Stimulated activated naive CD8-positive, alpha-beta T cell treated with anti-CD3 and anti-CD28 coated beads, Interleukin-15, amount 100 ng/mL, for 72 hours (primary cell): ENCODE results near the gene ZFYVE16.

ENCODE experiments used
- ATAC-seq: fragments of 150-1000 bp; cut with Tn5 transposase; 2 replicates; pipeline ENCODE4 v1.10.0; 2021; ENCODE audit warnings: mild to moderate bottlenecking, moderate library complexity
- DNase-seq, 2 donors: peaks; one replicate each; pipeline ENCODE4 v3.0.0; 2021 to 2022
- H3K27ac Mint-ChIP-seq, 2 donors: one replicate each; pipeline ENCODE4 v1.8.0; 2022; ENCODE audit warnings: mild to moderate bottlenecking in 2 of 2, mixed read lengths in 2 of 2, moderate library complexity in 2 of 2
- H3K27me3 Mint-ChIP-seq: one replicate; pipeline ENCODE4 v1.8.0; 2022; ENCODE audit warnings: mixed read lengths
- H3K4me1 Mint-ChIP-seq: one replicate; pipeline ENCODE4 v1.8.0; 2022; ENCODE audit warnings: mild to moderate bottlenecking, mixed read lengths
- H3K4me3 Mint-ChIP-seq, 2 donors: one replicate each; pipeline ENCODE4 v1.8.0; 2022; ENCODE audit warnings: mild to moderate bottlenecking in 2 of 2, mixed read lengths in 2 of 2, moderate library complexity in 1 of 2
- H3K9me3 Mint-ChIP-seq, 2 donors: one replicate each; pipeline ENCODE4 v1.8.0; 2022; ENCODE audit warnings: mixed read lengths in 2 of 2

Gene ZFYVE16

DNA sequence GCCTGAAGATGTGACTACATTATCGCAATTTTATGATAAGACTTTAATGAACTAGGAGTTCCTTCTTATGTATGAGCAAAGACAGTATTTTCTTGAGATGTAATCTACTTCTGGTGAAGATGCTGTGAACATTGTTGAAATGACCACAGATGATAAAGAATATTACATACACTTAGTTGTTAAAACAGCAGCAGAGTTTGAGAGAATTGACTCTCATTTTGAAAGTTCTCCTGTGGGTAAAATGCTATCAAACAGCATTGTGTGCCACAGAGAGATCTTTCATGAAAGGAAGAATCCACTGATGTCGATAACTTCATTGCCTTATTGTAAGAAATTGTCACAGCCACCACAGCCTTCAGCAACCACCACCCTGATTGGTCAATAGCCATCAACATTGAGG is 88.0 kb downstream of the ZFYVE16 start:
- H3K9me3 Mint-ChIP-seq, result no peaks in the 10 kb centered on the region
- H3K27ac Mint-ChIP-seq, result no peak overlapping the region
- H3K4me1 Mint-ChIP-seq, result no peaks in the 10 kb centered on the region
- H3K27me3 Mint-ChIP-seq, result peaks cover 7% of the 10 kb centered on the region
- ATAC-seq (no peak), DNase-seq (no peak)
- H3K4me3 Mint-ChIP-seq, result no peak overlapping the region

DNA sequence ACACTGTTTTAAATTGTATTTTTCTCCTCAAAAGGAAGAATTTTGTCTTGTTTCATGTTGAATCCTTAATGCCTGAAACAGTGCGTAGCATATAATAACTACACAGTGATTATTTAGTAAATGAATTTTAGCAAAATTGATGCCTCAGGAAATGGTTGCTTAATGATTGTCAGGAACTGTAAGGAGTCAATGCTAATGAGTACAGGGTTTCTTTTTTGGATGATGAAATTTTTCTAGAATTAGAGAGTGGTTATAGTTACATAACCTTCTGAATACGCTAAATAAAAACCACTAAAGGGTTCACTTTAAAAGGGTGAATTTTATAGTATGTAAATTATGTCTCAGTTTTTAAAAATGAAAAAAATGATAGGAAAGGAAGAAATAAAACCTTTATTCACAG is 94.9 kb downstream of the ZFYVE16 start:
- no peaks in the 10 kb centered on the region for H3K9me3 Mint-ChIP-seq
- no peak overlapping the region for H3K4me3 Mint-ChIP-seq
- H3K27ac Mint-ChIP-seq, result no peak overlapping the region
- DNase-seq (no peak), ATAC-seq (no peak)
- no peaks in the 10 kb centered on the region for H3K4me1 Mint-ChIP-seq
- peaks cover 7% of the 10 kb centered on the region for H3K27me3 Mint-ChIP-seq

DNA sequence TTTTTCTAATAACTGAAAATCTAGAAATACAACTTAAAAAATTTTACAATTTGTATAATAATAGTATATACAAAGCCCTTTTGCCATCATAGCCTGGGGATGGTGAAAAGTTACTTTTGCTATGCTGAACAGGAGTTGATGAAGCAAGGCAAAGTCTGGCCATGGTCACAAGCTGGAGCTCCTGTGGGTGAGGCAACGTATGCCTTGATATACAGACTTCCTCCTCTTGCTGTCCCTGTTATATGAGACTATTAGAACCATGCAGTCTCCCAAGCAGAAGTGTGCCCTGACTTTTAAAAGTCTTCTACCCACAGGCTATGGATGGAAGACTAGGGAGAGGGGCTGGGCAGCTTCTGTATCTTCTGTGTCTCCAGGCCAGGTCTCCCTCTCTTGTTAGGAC is 95.8 kb downstream of the ZFYVE16 start:
- DNase-seq (no peak), ATAC-seq (no peak)

GRCh38 chr5:80504833-80505232 is 97.0 kb downstream of the ZFYVE16 start:
- H3K4me1 Mint-ChIP-seq, result no peaks in the 10 kb centered on the region
- ATAC-seq (no peak), DNase-seq (no peak)
- H3K9me3 Mint-ChIP-seq, result no peaks in the 10 kb centered on the region
- H3K27me3 Mint-ChIP-seq, result no peaks in the 10 kb centered on the region
- no peak overlapping the region for H3K4me3 Mint-ChIP-seq
- no peak overlapping the region for H3K27ac Mint-ChIP-seq

More for the DNA sequence above, 95.8 kb downstream of the ZFYVE16 start:
- H3K4me3 Mint-ChIP-seq, result no peak overlapping the region
- no peaks in the 10 kb centered on the region for H3K4me1 Mint-ChIP-seq
- no peak overlapping the region for H3K27ac Mint-ChIP-seq
- H3K27me3 Mint-ChIP-seq, result peaks cover 3% of the 10 kb centered on the region
- H3K9me3 Mint-ChIP-seq, result no peaks in the 10 kb centered on the region

DNA sequence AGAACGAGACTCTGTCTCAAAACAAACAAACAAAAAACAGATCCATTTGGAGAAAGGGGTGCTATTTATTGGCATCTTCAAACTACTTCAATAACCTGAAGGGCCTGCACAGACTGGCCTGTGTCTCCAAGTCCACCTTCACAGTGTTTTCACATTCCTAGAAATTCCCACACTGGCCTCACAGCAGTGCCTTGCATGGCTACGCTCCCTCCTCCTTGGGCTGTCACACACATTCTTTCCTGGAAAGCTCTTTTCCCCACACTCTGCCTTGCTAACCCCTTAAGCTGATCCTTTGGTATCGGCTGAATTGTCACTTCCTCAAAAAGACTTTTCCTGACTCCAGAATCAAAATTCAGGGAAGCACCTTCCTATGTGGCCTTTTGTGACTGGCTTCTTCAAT is 99.8 kb downstream of the ZFYVE16 start:
- H3K9me3 Mint-ChIP-seq, result no peaks in the 10 kb centered on the region
- H3K4me3 Mint-ChIP-seq, result no peak overlapping the region
- no peaks in the 10 kb centered on the region for H3K27me3 Mint-ChIP-seq
- ATAC-seq, result no peak
- no peak overlapping the region for H3K27ac Mint-ChIP-seq
- H3K4me1 Mint-ChIP-seq, result no peaks in the 10 kb centered on the region
- DNase-seq, result no peak

DNA sequence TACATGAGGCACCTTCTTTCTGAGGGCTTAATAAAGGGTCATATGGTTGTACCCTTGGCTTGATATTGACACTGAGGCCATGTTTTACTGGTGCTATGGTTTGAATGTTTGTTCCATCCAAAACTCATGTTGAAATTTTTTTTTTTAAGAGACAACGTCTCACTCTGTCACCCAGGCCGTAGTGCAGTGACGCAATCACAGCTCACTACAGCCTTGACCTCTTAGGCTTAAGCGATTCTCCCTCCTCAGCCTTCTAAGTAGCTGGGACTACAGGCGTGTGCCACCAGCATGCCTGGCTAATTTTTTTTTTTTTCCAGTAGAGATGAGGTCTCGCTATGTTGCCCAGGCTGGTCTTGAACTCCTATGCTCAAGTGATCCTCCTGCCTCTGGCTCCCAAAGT is 101.0 kb downstream of the ZFYVE16 start:
- no peaks in the 10 kb centered on the region for H3K9me3 Mint-ChIP-seq
- DNase-seq (no peak), ATAC-seq (no peak)
- H3K4me1 Mint-ChIP-seq, result no peaks in the 10 kb centered on the region
- H3K27ac Mint-ChIP-seq, result no peak overlapping the region
- no peak overlapping the region for H3K4me3 Mint-ChIP-seq
- H3K27me3 Mint-ChIP-seq, result no peaks in the 10 kb centered on the region

DNA sequence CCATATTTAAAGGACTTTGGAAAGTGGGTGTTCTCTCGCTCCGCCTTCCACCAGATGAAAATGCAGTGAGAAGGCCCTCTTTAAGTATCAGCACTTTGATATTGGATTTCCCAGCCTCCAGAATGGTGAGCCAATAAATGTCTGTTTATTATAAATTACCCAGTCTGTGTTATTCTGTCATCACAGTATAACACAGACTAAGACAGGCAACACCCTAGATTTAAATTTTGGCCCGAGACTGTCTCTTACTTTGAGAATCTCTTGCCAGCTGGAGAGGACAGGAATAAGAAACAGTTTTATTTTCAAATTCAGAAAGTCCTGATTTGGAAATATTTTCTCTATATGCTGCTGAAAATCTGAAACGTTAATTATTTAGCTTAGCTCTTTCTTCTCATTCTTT is 101.5 kb downstream of the ZFYVE16 start:
- no peaks in the 10 kb centered on the region for H3K9me3 Mint-ChIP-seq
- ATAC-seq (no peak), DNase-seq (no peak)
- H3K27me3 Mint-ChIP-seq, result no peaks in the 10 kb centered on the region
- no peak overlapping the region for H3K4me3 Mint-ChIP-seq
- H3K4me1 Mint-ChIP-seq, result no peaks in the 10 kb centered on the region
- no peak overlapping the region for H3K27ac Mint-ChIP-seq

GRCh38 chr5:80516826-80517225 is 109.0 kb downstream of the ZFYVE16 start:
- peak; percentile 9 to 39 for DNase-seq
- ATAC-seq, result peak; percentile 97

More at GRCh38 chr5:80516826-80517225, 109.0 kb downstream of the ZFYVE16 start:
- no peaks in the 10 kb centered on the region for H3K9me3 Mint-ChIP-seq
- H3K4me3 Mint-ChIP-seq, result no peak overlapping the region
- no peaks in the 10 kb centered on the region for H3K27me3 Mint-ChIP-seq
- H3K27ac Mint-ChIP-seq, result peak overlapping the region; percentile 57
- peaks cover 6% of the 10 kb centered on the region for H3K4me1 Mint-ChIP-seq
